Keratinocyte (primary cell): Measurements from ENCODE around the gene SULF2.
A peak's percentile ranks its signal among the peaks of the same experiment; 100 is the strongest.

Source experiments
- EZH2 ChIP-seq: IDR thresholded peaks from one replicate; pipeline ENCODE4 v1.6.1; 2012; ENCODE audit warnings: inconsistent platforms, mild to moderate bottlenecking, low read length, moderate library complexity
- TF ChIP-seq, protein P1 (sequence below), 3 experiments: IDR thresholded peaks in 1 of 3; conservative IDR thresholded peaks in 1 of 3; optimal IDR thresholded peaks in 1 of 3; 2 replicates in 2 of 3; 3 replicates in 1 of 3; pipeline versions ENCODE3 to v1.5.1; 2011; ENCODE audit warnings: low read length in 3 of 3, mild to moderate bottlenecking in 3 of 3, moderate library complexity in 2 of 3, control low read depth in 1 of 3, inconsistent platforms in 1 of 3; ENCODE audit not compliant: insufficient read depth in 2 of 3; ENCODE audit errors: extremely low read depth in 1 of 3

DNA sequence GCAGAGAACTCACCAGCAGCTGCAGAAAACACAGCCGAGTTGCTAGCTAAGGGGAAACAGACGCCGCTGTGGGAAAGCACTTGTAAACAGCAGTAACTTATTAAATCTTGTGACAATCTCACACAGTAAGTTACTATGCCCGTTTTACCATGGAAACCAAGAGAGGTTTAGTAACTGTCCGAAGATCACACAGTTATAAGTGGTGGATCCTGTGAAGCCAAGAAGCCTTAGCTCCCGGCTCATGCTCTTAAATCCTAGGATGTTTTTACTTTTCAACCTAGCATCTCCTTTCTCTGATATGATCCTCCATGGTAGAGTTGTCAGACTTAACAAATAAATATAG is 1.5 kb upstream of the SULF2 start:
- TF ChIP-seq, protein P1, sequence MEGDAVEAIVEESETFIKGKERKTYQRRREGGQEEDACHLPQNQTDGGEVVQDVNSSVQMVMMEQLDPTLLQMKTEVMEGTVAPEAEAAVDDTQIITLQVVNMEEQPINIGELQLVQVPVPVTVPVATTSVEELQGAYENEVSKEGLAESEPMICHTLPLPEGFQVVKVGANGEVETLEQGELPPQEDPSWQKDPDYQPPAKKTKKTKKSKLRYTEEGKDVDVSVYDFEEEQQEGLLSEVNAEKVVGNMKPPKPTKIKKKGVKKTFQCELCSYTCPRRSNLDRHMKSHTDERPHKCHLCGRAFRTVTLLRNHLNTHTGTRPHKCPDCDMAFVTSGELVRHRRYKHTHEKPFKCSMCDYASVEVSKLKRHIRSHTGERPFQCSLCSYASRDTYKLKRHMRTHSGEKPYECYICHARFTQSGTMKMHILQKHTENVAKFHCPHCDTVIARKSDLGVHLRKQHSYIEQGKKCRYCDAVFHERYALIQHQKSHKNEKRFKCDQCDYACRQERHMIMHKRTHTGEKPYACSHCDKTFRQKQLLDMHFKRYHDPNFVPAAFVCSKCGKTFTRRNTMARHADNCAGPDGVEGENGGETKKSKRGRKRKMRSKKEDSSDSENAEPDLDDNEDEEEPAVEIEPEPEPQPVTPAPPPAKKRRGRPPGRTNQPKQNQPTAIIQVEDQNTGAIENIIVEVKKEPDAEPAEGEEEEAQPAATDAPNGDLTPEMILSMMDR (optimal IDR thresholded peaks at IDR 0.05 in 1 of 3, IDR thresholded peaks at IDR 0.05 in 1 of 3, conservative IDR thresholded peaks at IDR 0.05 in 1 of 3; ENCODE audit: extremely low read depth in 1 of 3, insufficient read depth in 2 of 3, low read length in 3 of 3): peak in 1 of 3 experiments; percentile 5
- no peak for TF ChIP-seq EZH2
